HepG2 (cell line): ENCODE data around the gene TMEM63C. TPM values are rescaled to one million over a fixed set of nuclear protein-coding genes. Genes with fewer than 3 reads are reported as not detected.

Source experiments
- microRNA counts: library from miRNA; unstranded; fragments of <30 nt; microRNA quantifications from one replicate; lab custom pipeline; 2015
- microRNA-seq: library from miRNA; unstranded; fragments of <30 nt; microRNA quantifications from one replicate; pipeline ENCODE4, GENCODE V29; 2020
- polyA plus RNA-seq, 8 experiments: library from polyadenylated mRNA; depleted of rRNA in 3 of 8; stranded (reverse) in 7 of 8; unstranded in 1 of 8; fragments of >200 nt; fragmentation: Illumina TruSeq in 4 of 8; extraction: Trizol in 4 of 8; gene quantifications; 2 replicates each; pipeline versions ENCODE4 v1.2.1 to v1.2.3, GENCODE V29; 2011 to 2016; ENCODE audit warnings: low read depth in 4 of 8, missing spikeins in 1 of 8, mixed read lengths in 1 of 8; ENCODE audit not compliant: insufficient read depth in 1 of 8
- small RNA-seq, 3 experiments: library from RNA; depleted of rRNA; stranded (forward); fragments of <200 nt; gene quantifications; one replicate each; pipeline ENCODE3, GENCODE V24; 2012; ENCODE audit warnings: low read depth in 2 of 3, low replicate concordance in 1 of 3; ENCODE audit not compliant: insufficient read length in 3 of 3, insufficient read depth in 2 of 3
- total RNA-seq, 5 experiments: library from RNA; depleted of rRNA; stranded (reverse); fragments of >200 nt; fragmentation: Illumina TruSeq; extraction: Trizol; gene quantifications; 2 replicates each; pipeline ENCODE4 v1.2.3, GENCODE V29; 2016; ENCODE audit warnings: low read depth in 1 of 5

The TMEM63C gene
- total and polyA plus RNA-seq, 2 of the 13 experiments (the other 11 are each of a cell fraction or from before 2014, with no cell fraction given), result 0.17 to 0.27 TPM

MicroRNAs within 50 kb of the gene (microRNA counts, 767-probe panel; counts per million panel counts)
- 50,413 counts per million, percentile 80 among the panel's probes with 10 or more counts for microRNA hsa-miR-1260a (lab: Ali Mortazavi, UCI)

Small RNAs within 50 kb of the gene (microRNA-seq; reads per million reads assigned to microRNA genes)
- not detected for gene MIR1260A

Small RNAs within 50 kb of the gene (small RNA-seq; reads per million reads assigned to genes)
- gene MIR1260A, result 0 reads per million in 3 experiments
- gene RF00421, result 0 reads per million in 3 experiments

Other genes with a start within 250 kb of the TMEM63C start
- 6.2 and 8.4 TPM in 2 replicates for gene IRF2BPL, start 153.1 kb upstream of the TMEM63C start, total RNA-seq (2016; rRNA removed; fragmentation: Illumina TruSeq; extraction: Trizol)
- gene IRF2BPL, start 153.1 kb upstream of the TMEM63C start, polyA plus RNA-seq (2011; rRNA removed), result 6.6 and 7.8 TPM in 2 replicates
- 13.9 and 18.4 TPM in 2 replicates for gene CIPC, start 83.5 kb upstream of the TMEM63C start, total RNA-seq (2016; rRNA removed; fragmentation: Illumina TruSeq; extraction: Trizol)
- gene CIPC, start 83.5 kb upstream of the TMEM63C start, polyA plus RNA-seq (2011; rRNA removed), result 6.0 and 7.6 TPM in 2 replicates
- gene ZDHHC22, start 40.0 kb upstream of the TMEM63C start, total RNA-seq (2016; rRNA removed; fragmentation: Illumina TruSeq; extraction: Trizol), result not detected in 2 replicates
- gene ZDHHC22, start 40.0 kb upstream of the TMEM63C start, polyA plus RNA-seq (2011; rRNA removed), result not detected in 2 replicates
- not detected in 2 replicates for gene NGB, start 89.4 kb downstream of the TMEM63C start, total RNA-seq (2016; rRNA removed; fragmentation: Illumina TruSeq; extraction: Trizol)
- gene NGB, start 89.4 kb downstream of the TMEM63C start, polyA plus RNA-seq (2011; rRNA removed), result 0.04 and 0.05 TPM in 2 replicates
- gene POMT2, start 139.1 kb downstream of the TMEM63C start, total RNA-seq (2016; rRNA removed; fragmentation: Illumina TruSeq; extraction: Trizol), result 7.9 and 15.9 TPM in 2 replicates
- 15.3 and 17.7 TPM in 2 replicates for gene POMT2, start 139.1 kb downstream of the TMEM63C start, polyA plus RNA-seq (2011; rRNA removed)
- 26.9 and 27.6 TPM in 2 replicates for gene GSTZ1, start 139.2 kb downstream of the TMEM63C start, total RNA-seq (2016; rRNA removed; fragmentation: Illumina TruSeq; extraction: Trizol)
- gene GSTZ1, start 139.2 kb downstream of the TMEM63C start, polyA plus RNA-seq (2011; rRNA removed), result 14.4 and 15.7 TPM in 2 replicates
- 11.7 and 17.5 TPM in 2 replicates for gene TMED8, start 195.3 kb downstream of the TMEM63C start, total RNA-seq (2016; rRNA removed; fragmentation: Illumina TruSeq; extraction: Trizol)
- 4.7 and 6.0 TPM in 2 replicates for gene TMED8, start 195.3 kb downstream of the TMEM63C start, polyA plus RNA-seq (2011; rRNA removed)
- 1.3 and 2.0 TPM in 2 replicates for gene SAMD15, start 195.6 kb downstream of the TMEM63C start, total RNA-seq (2016; rRNA removed; fragmentation: Illumina TruSeq; extraction: Trizol)
- 0.09 TPM in 2 replicates for gene SAMD15, start 195.6 kb downstream of the TMEM63C start, polyA plus RNA-seq (2011; rRNA removed)
- 0.24 TPM in 1 of 2 replicates, not detected in the other for gene NOXRED1, start 241.7 kb downstream of the TMEM63C start, total RNA-seq (2016; rRNA removed; fragmentation: Illumina TruSeq; extraction: Trizol)
- gene NOXRED1, start 241.7 kb downstream of the TMEM63C start, polyA plus RNA-seq (2011; rRNA removed), result 0.41 and 0.71 TPM in 2 replicates